GM12865 (cell line): ENCODE measurements around the gene FTCDNL1.
A peak's percentile ranks its signal among the peaks of the same experiment; 100 is the strongest.

Experiments
- DNase-seq: peaks from one replicate; pipeline ENCODE4 v3.0.0; 2010; ENCODE audit warnings: low read depth
- H3K4me3 ChIP-seq: 2 replicates; pipeline ENCODE4 v1.5.1; 2011; ENCODE audit warnings: mild to moderate bottlenecking, low read depth, low read length, control low read depth
- TF ChIP-seq, protein P1 (sequence below): IDR thresholded peaks from 2 replicates; pipeline ENCODE4 v1.5.1; 2011; ENCODE audit warnings: low read length, control low read depth, low read depth, inconsistent platforms; ENCODE audit not compliant: insufficient read depth; ENCODE audit errors: missing control alignments

Gene FTCDNL1

DNA sequence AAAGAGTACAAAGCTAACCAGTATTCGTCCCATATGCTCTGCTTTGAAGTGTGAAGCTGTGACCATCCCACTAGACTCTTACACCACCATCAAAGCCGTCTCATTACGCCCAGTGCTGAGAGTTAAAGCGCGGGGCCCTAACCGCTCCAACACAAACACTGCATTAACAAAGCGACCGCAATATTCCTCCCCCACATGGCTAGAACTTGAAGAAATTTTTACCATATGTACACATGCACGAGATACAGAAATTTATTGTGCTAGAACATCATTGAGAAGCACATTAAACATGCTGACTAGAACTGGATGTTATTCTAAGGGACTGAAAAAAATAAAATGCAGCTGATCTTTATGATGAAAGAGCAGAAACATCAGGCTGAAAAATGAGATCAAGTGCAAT is 20.5 kb downstream of the FTCDNL1 start:
- DNase-seq, result no peak
- TF ChIP-seq, protein P1, sequence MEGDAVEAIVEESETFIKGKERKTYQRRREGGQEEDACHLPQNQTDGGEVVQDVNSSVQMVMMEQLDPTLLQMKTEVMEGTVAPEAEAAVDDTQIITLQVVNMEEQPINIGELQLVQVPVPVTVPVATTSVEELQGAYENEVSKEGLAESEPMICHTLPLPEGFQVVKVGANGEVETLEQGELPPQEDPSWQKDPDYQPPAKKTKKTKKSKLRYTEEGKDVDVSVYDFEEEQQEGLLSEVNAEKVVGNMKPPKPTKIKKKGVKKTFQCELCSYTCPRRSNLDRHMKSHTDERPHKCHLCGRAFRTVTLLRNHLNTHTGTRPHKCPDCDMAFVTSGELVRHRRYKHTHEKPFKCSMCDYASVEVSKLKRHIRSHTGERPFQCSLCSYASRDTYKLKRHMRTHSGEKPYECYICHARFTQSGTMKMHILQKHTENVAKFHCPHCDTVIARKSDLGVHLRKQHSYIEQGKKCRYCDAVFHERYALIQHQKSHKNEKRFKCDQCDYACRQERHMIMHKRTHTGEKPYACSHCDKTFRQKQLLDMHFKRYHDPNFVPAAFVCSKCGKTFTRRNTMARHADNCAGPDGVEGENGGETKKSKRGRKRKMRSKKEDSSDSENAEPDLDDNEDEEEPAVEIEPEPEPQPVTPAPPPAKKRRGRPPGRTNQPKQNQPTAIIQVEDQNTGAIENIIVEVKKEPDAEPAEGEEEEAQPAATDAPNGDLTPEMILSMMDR, result no peak
- H3K4me3 ChIP-seq, result no peak overlapping the region

DNA sequence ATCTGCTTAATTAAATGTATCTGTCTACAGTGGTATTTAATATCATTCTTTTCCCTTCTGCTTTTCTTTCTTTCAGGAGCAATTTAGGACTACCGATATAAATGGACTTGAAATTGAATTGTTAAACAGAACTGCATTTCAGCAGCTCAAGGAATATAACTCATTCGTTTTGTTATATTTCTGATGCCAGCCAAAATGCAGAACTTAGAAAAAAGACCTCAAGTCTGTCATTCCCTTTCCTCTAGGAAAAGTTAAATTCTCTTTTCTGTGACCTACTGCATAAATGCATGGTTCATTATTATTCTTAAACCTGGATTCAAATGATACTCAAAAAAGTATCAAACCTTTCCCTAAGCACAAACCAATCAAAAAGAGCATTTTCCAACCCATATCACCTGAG is 21.4 kb downstream of the FTCDNL1 start:
- no peak overlapping the region for H3K4me3 ChIP-seq
- no peak for DNase-seq
- TF ChIP-seq, protein P1, result no peak

GRCh38 chr2:199819746-199820145 is 31.2 kb downstream of the FTCDNL1 start:
- TF ChIP-seq, protein P1, result no peak
- H3K4me3 ChIP-seq, result no peak overlapping the region
- DNase-seq, result no peak

DNA sequence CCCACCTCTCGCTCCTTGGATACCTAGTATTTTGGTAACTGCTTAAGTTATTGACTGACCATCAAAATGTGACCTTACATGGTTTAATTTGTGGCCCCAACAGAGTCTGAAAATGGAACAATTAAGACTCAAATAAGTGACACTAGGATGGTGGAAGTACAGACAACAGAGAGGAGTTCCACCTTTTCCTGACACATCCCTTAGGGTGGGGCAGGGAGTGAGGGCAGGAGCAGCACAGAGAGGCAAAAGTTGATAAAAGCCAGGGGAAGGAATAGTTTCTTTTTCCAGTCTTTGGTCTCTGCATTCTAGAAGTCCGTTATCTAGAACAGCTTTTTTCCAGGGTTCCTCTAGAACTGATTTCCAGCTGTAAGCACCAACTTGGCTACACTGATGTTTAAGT is 32.2 kb downstream of the FTCDNL1 start:
- H3K4me3 ChIP-seq, result no peak overlapping the region
- TF ChIP-seq, protein P1, result no peak
- no peak for DNase-seq

DNA sequence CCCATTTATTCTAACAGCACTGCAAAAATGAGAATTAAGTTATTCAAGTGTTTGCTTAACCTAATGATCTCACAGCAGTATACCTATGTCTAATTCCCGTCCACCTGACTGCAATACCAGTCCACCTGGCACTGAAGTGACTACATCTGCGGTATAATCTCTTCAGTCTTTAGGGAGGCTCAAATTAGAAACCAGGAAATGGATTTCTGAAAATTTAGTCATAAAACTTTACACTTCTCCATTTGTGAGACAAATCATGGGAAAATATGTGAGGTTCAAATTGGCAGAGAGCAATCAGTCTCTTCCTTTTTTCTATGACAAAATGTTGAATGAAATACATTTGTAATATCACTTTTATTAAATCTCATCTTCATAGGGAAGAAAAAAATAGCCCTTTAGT is 33.0 kb downstream of the FTCDNL1 start:
- TF ChIP-seq, protein P1, result no peak
- no peak for DNase-seq
- H3K4me3 ChIP-seq, result no peak overlapping the region

- H3K4me3 ChIP-seq, result no peak overlapping the region
- no peak for DNase-seq
- TF ChIP-seq, protein P1, result no peak
These were observed 36.2 kb downstream of the FTCDNL1 start for GRCh38 chr2:199814817-199815211.

GRCh38 chr2:199814101-199814816 is 36.7 kb downstream of the FTCDNL1 start:
- TF ChIP-seq, protein P1, result no peak
- H3K4me3 ChIP-seq, result no peak overlapping the region
- DNase-seq, result peak; percentile 2
